Small intestine (tissue), 7 donors: ENCODE data around the gene KLKB1. TPM values are rescaled to one million over a fixed set of nuclear protein-coding genes. Genes with fewer than 3 reads are reported as not detected.
"Not testable (repeated sequence)": the region's sequence is repeated elsewhere in the genome, so short reads cannot be mapped to it uniquely, and the experiment has no call there.

Experiments
- DNase-seq, 2 donors: peaks; one replicate each; pipeline versions ENCODE4 v3.0.0 to v3.0.0-alpha.2; 2013
- FAIRE-seq: peaks from 2 replicates; lab custom pipeline; 2012; peaks lifted over from hg19 to GRCh38; lab: Jason Lieb, UNC
- H3K27ac ChIP-seq, 3 donors: one replicate each; pipeline ENCODE4 v1.5.1; 2013; ENCODE audit warnings: low read length in 2 of 3, mild to moderate bottlenecking in 2 of 3, control low read depth in 1 of 3, inconsistent platforms in 1 of 3, low read depth in 1 of 3, moderate library complexity in 1 of 3
- H3K27me3 ChIP-seq, 3 donors: one replicate each; pipeline ENCODE4 v1.6.1; 2013; ENCODE audit warnings: low read length in 3 of 3, inconsistent platforms in 1 of 3; ENCODE audit not compliant: control insufficient read depth in 3 of 3, insufficient read depth in 3 of 3
- H3K36me3 ChIP-seq, 3 donors: one replicate each; pipeline ENCODE4 v1.6.1; 2013; ENCODE audit warnings: low read length in 3 of 3, inconsistent platforms in 1 of 3, low read depth in 1 of 3, mild to moderate bottlenecking in 1 of 3, moderate library complexity in 1 of 3; ENCODE audit not compliant: control insufficient read depth in 3 of 3, insufficient read depth in 2 of 3
- H3K4me1 ChIP-seq, 3 donors: one replicate each; pipeline ENCODE4 v1.6.1; 2013; ENCODE audit warnings: low read length in 2 of 3, inconsistent platforms in 1 of 3, low read depth in 1 of 3, mild to moderate bottlenecking in 1 of 3, moderate library complexity in 1 of 3; ENCODE audit not compliant: control insufficient read depth in 3 of 3, insufficient read depth in 2 of 3
- H3K4me3 ChIP-seq, 3 donors: one replicate each; pipeline ENCODE4 v1.5.1; 2013; ENCODE audit warnings: low read length in 3 of 3, control low read depth in 1 of 3, inconsistent platforms in 1 of 3, low read depth in 1 of 3, mild to moderate bottlenecking in 1 of 3, moderate library complexity in 1 of 3
- H3K9me3 ChIP-seq, 2 donors: one replicate each; pipeline ENCODE4 v1.6.1; 2013; ENCODE audit warnings: low read depth in 1 of 2, low read length in 1 of 2; ENCODE audit not compliant: control insufficient read depth in 2 of 2, insufficient read depth in 1 of 2
- WGBS, 3 donors: extraction: QIAGEN DNeasy Blood & Tissue Kit; methylation state at CpG; one replicate each; pipeline ENCODE4 v1.1.7; 2013; 5-methylcytosine and 5-hydroxymethylcytosine counted together
- polyA plus RNA-seq, 4 donors: library from polyadenylated mRNA; stranded (reverse) in 3 of 4; unstranded in 1 of 4; fragments of 200-250 nt in 3 of 4; fragments of 120-200 nt in 1 of 4; gene quantifications; one replicate each; pipeline versions ENCODE4 v1.2.1 to v1.2.3, GENCODE V29; 2013
- donor health status: healthy with polysubstance abuse.
- donor health status: control.
- donor health status: control.
- donor health status: Bipolar disorder and iron deficiency.
- donor health status: healthy.

KLKB1 gene
- polyA plus RNA-seq, 4 donors, result 1.2 to 25.0 (median 9.7) TPM

DNA sequence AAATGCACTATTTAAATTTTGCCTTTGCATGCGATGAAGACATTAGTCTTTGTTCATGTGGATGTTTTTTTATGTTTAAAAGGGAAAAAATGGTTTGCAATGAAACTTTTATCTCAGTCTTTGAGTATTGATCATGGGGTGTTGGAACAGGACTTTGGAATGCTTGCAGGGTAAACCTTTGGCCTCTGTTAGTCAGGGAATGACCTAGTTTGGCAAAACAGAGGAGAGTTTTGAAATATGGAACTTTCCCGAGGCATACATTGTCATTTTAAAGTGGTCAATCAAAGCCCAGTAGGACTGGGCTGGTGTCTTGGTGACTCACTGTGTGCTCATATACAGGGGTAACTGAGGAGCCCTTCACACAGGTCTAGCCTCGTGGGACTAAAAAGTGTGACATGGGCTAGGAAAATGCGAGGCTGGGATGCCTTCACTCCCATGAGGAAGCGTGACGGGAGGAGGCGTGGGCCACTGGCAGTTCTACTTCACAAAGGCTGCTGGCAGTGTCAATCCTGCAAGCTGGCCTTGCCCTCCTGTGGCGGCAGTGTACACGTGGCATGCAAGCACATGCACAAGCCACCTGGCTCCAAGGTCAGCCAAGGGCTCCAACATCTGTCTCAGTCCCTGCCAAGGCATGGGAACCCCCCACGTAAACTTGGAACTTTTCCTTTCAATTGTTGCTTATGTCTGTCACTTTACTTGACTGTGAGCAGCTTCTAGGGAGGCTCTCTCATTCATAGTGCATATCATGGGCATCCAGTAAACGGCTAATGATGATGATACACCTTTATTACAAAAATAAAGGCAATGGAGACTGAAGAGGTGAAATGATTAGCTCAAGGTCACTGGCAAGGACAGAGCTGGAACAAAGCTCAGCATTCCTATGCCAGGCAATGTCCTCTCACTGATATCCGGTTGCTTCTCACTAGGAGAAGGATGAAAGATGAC, 33.5 kb downstream of the KLKB1 start:
- Histone ChIP-seq H3K27ac (peak overlapping the region; percentile 71 to 92 (median 79)), H3K27me3 (no peaks in the 10 kb centered on the region), H3K4me3 (peak overlapping the region in 1 of 3 donors; percentile 8), H3K4me1 (peaks cover 0 to 22% (median 3%) of the 10 kb centered on the region in 3 donors), H3K36me3 (no peaks in the 10 kb centered on the region), H3K9me3 (peaks cover 0 to 2% of the 10 kb centered on the region in 2 donors)
- WGBS, 3 donors, result 15 to 58% (median 39%) methylated on average over 12 of the region's 12 CpGs
- DNase-seq (peak; percentile 73 to 86), FAIRE-seq (no peak)

GRCh38 chr4:186264660-186265059, 37.4 kb downstream of the KLKB1 start:
- no peaks in the 10 kb centered on the region for H3K27me3 ChIP-seq
- no peak overlapping the region for H3K4me3 ChIP-seq
- H3K4me1 ChIP-seq, result peaks cover 0 to 32% (median 3%) of the 10 kb centered on the region in 3 donors
- H3K27ac ChIP-seq, result peak overlapping the region in 1 of 3 donors; percentile 76
- H3K36me3 ChIP-seq, result no peaks in the 10 kb centered on the region
- no peak for DNase-seq
- no peak for FAIRE-seq
- no peaks in the 10 kb centered on the region for H3K9me3 ChIP-seq
- 87 to 97% (median 90%) methylated on average over 7 of the region's 7 CpGs for WGBS, 3 donors

GRCh38 chr4:186265250-186265649, 37.9 kb downstream of the KLKB1 start:
- H3K36me3 ChIP-seq, H3K4me3 ChIP-seq, FAIRE-seq, H3K27me3 ChIP-seq, H3K9me3 ChIP-seq: not testable (repeated sequence)
- WGBS, 3 donors, result 64 to 91% (median 69%) methylated on average over 11 of the region's 11 CpGs
- Histone ChIP-seq H3K27ac (peak overlapping the region in 2 of 3 donors; percentile 57 to 76), H3K4me1 (peaks cover 0 to 30% (median 0%) of the 10 kb centered on the region in 3 donors)
- peak; percentile 13 to 14 for DNase-seq

DNA sequence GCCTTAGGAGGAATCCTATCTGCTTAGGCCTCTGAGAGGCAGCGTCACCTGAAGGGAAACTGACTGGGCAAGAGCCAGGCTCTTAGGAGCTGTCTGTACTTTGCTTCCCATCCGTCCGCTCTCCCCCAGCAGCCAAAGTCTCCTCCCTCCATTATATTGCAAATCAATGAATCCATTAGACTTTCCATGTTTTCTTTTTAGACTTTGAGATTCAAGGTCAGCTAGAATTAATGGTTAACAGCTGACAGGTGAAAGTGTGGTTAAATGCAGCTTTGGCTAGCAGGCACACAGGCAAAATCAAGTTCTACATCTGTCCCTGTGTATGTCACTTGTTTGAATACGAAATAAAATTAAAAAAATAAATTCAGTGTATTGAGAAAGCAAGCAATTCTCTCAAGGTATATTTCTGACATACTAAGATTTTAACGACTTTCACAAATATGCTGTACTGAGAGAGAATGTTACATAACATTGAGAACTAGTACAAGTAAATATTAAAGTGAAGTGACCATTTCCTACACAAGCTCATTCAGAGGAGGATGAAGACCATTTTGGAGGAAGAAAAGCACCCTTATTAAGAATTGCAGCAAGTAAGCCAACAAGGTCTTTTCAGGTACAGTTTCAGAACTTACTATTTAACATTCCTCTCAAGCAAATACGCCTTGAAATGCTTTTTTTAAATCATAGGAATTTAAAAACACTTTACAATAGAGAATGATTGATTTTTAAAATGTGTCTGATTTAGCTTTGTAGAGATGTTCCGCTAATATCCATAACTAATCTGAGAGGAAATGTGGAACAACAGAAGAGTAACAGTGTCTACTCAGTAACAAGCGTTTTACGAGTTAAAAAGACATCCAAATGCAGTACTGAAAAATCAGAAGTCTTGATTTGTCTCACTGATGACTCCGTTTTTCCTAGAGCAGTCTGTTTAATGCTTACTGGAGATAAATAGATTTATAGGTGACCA, 38.7 kb downstream of the KLKB1 start, which contains the start of gene F11:
Gene F11 (plus strand): TSS at position 507 of the 970 bp plus-strand sequence. CDS start 948 bp downstream, outside the sequence.
- Histone ChIP-seq H3K36me3 (no peaks in the 10 kb centered on the region), H3K4me1 (peaks cover 0 to 23% (median 0%) of the 10 kb centered on the region in 3 donors), H3K27me3 (no peaks in the 10 kb centered on the region), H3K9me3 (no peaks in the 10 kb centered on the region), H3K4me3 (peak within 1 kb of the TSS in 1 of 3 donors; percentile 50), H3K27ac (peak within 1 kb of the TSS; percentile 11 to 76 (median 57))
- FAIRE-seq (no peak), DNase-seq (peak; percentile 79 to 86)
- 19 to 48% (median 19%) methylated on average over 10 of the region's 10 CpGs for WGBS, 3 donors

DNA sequence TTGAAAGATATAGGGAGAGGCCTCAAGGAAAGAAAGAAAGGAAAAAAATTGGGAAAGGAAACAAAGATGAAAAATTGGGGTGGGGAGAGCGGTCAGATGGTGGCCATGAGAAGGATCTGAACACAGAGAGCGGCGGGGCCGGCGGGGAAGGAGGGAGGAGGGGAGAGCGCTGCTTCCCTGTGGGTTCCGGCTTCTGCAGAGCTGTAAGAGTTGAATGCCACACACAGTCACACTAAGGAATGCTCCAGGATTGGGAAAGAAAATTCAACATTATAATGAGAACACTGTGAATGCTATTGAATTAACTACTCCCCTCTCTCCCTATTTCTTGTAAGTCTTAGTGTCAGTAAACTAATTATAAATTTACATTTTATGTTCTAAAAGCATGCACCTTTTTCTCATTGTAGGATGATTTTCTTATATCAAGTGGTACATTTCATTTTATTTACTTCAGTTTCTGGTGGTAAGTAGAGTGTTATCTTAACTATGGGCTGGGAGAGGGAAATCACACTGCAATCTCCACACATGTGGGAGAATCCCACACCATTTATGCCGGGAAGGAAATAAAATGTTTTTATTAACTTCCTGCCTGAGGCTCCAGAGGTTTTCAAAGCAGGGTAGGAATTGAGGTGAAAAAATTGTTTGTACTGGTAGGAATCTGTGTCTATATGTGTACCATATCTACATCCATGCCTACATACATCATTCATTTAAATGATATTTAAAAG, 39.6 kb downstream of the KLKB1 start:
- H3K4me3 ChIP-seq, result peak overlapping the region in 1 of 3 donors; percentile 50
- H3K4me1 ChIP-seq, result peaks cover 0 to 17% (median 0%) of the 10 kb centered on the region in 3 donors
- WGBS, 3 donors, result 5 to 14% (median 11%) methylated on average over 8 of the region's 8 CpGs
- no peaks in the 10 kb centered on the region for H3K36me3 ChIP-seq
- no peaks in the 10 kb centered on the region for H3K27me3 ChIP-seq
- FAIRE-seq (peak; percentile 23), DNase-seq (peak; percentile 53 to 58)
- H3K9me3 ChIP-seq, result no peaks in the 10 kb centered on the region
- H3K27ac ChIP-seq, result peak overlapping the region; percentile 11 to 57 (median 20)

- Histone ChIP-seq H3K27ac (no peak overlapping the region), H3K4me3 (no peak overlapping the region), H3K27me3 (no peaks in the 10 kb centered on the region), H3K9me3 (no peaks in the 10 kb centered on the region), H3K36me3 (no peaks in the 10 kb centered on the region), H3K4me1 (peaks cover 0 to 8% (median 0%) of the 10 kb centered on the region in 3 donors)
- FAIRE-seq (no peak), DNase-seq (no peak)
- 87 to 94% (median 92%) methylated on average over 9 of the region's 9 CpGs for WGBS, 3 donors
These were observed 43.9 kb downstream of the KLKB1 start for GRCh38 chr4:186271081-186271678.

DNA sequence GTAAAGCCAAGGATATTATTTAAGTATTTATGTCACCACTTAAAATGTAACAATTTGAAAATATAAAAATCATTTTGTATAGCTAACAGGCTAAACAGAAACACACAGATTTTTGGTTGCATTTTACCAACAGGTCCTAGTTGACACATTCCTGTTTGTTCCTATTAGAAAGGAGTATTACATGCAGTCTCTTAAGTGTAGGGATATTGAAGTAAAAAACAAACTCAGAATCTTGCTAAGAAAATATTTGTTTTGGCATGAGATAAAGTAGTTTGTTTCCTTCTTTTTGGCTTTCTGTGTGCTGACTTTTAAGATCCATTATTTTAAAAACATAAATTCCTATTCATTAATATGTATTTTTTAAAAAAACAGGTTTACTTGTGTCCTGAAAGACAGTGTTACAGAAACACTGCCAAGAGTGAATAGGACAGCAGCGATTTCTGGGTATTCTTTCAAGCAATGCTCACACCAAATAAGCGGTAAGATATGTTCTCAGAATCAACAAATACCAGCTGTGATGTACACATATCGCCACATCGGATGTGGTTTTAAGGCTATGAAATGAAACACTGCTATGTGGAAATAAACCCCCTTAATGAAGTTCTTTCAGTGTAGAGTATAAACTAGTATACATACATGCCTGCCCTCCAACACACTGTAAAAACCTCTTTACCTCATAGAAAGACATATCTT, 45.5 kb downstream of the KLKB1 start:
- no peak for FAIRE-seq
- WGBS, 3 donors, result 78 to 84% (median 82%) methylated on average over 4 of the region's 4 CpGs
- no peak overlapping the region for H3K27ac ChIP-seq

More for the DNA sequence above, 45.5 kb downstream of the KLKB1 start:
- H3K36me3 ChIP-seq, result no peaks in the 10 kb centered on the region
- no peaks in the 10 kb centered on the region for H3K27me3 ChIP-seq
- no peak for DNase-seq
- no peaks in the 10 kb centered on the region for H3K4me1 ChIP-seq
- H3K9me3 ChIP-seq, result no peaks in the 10 kb centered on the region
- no peak overlapping the region for H3K4me3 ChIP-seq
